ENCODE measurements around the gene PTPN21. TPM values are rescaled to one million over a fixed set of nuclear protein-coding genes. Genes with fewer than 3 reads are reported as not detected.

Gene PTPN21
- total RNA-seq, 1 donor from 2014 or later = 6.1 TPM

DNA sequence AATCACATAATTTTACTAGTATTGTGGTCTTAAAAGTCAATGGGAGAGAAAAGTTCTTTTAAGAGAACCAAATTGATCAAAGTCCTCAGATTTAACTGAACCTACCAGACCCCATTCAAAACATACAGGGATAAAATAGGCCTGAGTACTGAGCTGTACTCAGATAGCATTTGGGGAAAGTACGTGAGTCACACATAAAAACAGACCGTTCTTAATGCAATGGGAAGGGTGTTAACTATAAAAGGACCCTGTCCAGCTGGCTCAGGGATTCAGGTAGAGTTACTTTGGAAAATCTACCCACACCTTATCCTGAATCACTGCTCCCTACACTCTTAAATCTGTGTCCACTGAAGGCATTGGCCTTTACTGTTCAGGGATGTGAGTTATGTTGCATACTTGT is 78.0 kb downstream of the PTPN21 start:
- no peak for FAIRE-seq
- DNase-seq (ENCODE audit: low spot score in 2 of 2) = no peak

GRCh38 chr14:88476214-88476774 is 78.5 kb downstream of the PTPN21 start:
- FAIRE-seq (no peak), DNase-seq (ENCODE audit: low spot score in 2 of 2) (no peak)

DNA sequence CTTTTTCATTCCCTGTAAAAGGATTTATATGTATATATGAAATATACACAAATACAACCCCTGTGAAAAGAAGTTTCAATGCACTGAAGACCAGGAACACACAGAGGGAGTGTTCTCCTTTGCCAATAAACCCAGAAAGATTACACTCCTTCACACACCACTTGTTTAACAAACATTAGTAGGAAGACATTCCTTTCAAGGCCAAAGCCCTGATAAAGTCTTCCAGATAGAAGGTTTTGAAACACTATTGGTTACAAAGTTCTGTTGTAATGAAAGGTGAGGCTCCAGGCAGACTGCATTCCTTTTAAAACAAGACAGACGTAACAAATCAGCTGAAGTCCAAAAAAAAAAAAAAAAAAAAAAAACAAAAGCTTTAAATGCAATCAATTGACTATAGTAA is 81.0 kb downstream of the PTPN21 start:
- DNase-seq (ENCODE audit: low spot score in 2 of 2) (no peak), FAIRE-seq (no peak)

- no peak for FAIRE-seq
- DNase-seq (ENCODE audit: low spot score in 2 of 2) = no peak
Observed at GRCh38 chr14:88470542-88471440, 84.0 kb downstream of the PTPN21 start.

- FAIRE-seq = no peak
- DNase-seq (ENCODE audit: low spot score in 2 of 2) = no peak
Observed at GRCh38 chr14:88468406-88468805, 86.4 kb downstream of the PTPN21 start.

GRCh38 chr14:88463318-88463717 is 91.5 kb downstream of the PTPN21 start:
- no peak for DNase-seq (ENCODE audit: low spot score in 2 of 2)
- FAIRE-seq = no peak

DNA sequence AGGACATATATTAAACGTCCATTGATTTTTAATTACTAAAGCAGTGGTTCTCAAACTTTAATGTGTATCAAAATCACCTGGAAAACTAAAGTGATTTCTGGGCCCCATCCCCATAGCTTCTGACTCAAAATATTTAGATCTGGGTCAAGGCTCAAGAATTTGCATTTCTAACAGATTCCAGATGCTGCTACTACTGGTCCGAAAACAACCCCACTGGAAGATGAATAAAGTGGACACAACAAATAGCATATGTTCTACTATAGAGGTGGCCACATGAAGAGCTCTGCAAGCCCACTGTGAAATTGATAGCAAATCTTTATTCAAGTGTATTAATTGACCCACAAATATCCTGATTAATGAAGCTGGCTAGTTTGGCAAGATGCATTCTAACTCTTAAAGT is 99.9 kb downstream of the PTPN21 start:
- FAIRE-seq (no peak), DNase-seq (ENCODE audit: low spot score in 2 of 2) (no peak)

GRCh38 chr14:88452231-88452630 is 102.6 kb downstream of the PTPN21 start:
- no peak for FAIRE-seq
- DNase-seq (ENCODE audit: low spot score in 2 of 2) = no peak

- no peak for DNase-seq (ENCODE audit: low spot score in 2 of 2)
- no peak for FAIRE-seq
Observed at GRCh38 chr14:88439088-88439487, 115.7 kb downstream of the PTPN21 start.

GRCh38 chr14:88437658-88438057 is 117.1 kb downstream of the PTPN21 start:
- DNase-seq (ENCODE audit: low spot score in 2 of 2) = no peak
- no peak for FAIRE-seq

GRCh38 chr14:88430976-88431375 is 123.8 kb downstream of the PTPN21 start:
- no peak for FAIRE-seq
- DNase-seq (ENCODE audit: low spot score in 2 of 2) = no peak

DNA sequence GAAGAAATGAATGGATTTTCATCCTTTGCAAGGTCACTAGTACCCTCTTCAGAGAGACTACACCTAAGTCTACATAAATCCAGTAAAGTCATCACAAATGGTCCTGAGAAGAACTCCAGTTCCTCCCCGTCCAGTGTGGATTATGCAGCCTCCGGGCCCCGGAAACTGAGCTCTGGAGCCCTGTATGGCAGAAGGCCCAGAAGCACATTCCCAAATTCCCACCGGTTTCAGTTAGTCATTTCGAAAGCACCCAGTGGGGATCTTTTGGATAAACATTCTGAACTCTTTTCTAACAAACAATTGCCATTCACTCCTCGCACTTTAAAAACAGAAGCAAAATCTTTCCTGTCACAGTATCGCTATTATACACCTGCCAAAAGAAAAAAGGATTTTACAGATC is 128.5 kb downstream of the PTPN21 start:
- DNase-seq (ENCODE audit: low spot score in 2 of 2) (no peak), FAIRE-seq (no peak)

- FAIRE-seq (no peak), DNase-seq (ENCODE audit: low spot score in 2 of 2) (no peak)
Observed at GRCh38 chr14:88424573-88424972, 130.2 kb downstream of the PTPN21 start.

- DNase-seq (ENCODE audit: low spot score in 2 of 2) (no peak), FAIRE-seq (no peak)
Observed at GRCh38 chr14:88422919-88423650, 131.7 kb downstream of the PTPN21 start.

GRCh38 chr14:88422047-88422446 is 132.8 kb downstream of the PTPN21 start:
- FAIRE-seq = no peak
- no peak for DNase-seq (ENCODE audit: low spot score in 2 of 2)

- FAIRE-seq = no peak
- DNase-seq (ENCODE audit: low spot score in 2 of 2) = no peak
Observed at GRCh38 chr14:88421286-88421685, 133.5 kb downstream of the PTPN21 start.

DNA sequence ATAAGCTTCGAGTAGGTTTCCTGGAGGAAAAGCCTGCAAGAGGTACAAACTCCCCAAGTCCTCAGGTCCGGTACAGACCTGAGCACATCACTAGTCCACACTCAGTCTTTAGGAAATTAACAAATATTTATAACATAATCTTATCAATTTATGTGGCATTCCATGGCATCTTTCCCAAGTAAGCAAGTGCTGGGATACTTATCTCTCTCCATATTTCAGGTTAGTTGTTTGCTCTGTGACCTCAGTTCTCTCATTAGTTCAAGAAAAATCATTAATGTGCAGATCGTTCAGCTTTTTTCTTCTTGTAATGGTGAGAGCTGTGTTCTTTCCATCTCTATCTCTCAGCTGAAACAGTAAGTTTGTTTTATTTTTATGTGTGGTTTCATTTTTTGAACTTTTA is 134.6 kb downstream of the PTPN21 start:
- DNase-seq (ENCODE audit: low spot score in 2 of 2) (no peak), FAIRE-seq (no peak)

DNA sequence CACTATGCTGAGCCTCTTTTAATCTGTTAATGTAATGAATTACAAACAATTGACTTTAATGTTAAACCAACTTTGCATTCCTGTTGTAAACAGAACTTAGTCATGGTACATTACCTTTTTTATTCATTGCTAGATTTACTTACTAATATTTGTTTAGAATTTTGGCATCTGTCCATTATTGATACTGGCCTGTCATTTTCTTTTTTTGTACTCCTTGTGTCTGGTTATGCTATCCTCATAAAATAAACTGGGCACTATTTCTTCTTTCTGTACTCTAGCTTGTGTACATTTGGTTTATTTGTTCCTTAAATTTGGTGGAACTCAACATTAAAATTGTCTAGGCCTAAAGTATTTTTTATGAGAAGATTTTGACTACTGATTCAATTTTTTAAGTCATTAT is 137.2 kb downstream of the PTPN21 start:
- FAIRE-seq = no peak

More for the DNA sequence above, 137.2 kb downstream of the PTPN21 start:
- no peak for DNase-seq (ENCODE audit: low spot score in 2 of 2)

Data from frontal cortex (tissue), 4 donors.